Muscle of back (tissue), 11 donors: ENCODE measurements around the gene CYP17A1. TPM values are rescaled to one million over a fixed set of nuclear protein-coding genes. Genes with fewer than 3 reads are reported as not detected.
A peak's percentile ranks its signal among the peaks of the same experiment; 100 is the strongest.
"Not testable (repeated sequence)": the region's sequence is repeated elsewhere in the genome, so short reads cannot be mapped to it uniquely, and the experiment has no call there.

Experiments
- DNase-seq, 3 donors: peaks; one replicate each; pipeline versions ENCODE4 v3.0.0 to v3.0.0-alpha.2; 2013
- polyA plus RNA-seq, 10 donors: library from polyadenylated mRNA; unstranded; fragments of 120-200 nt; gene quantifications; one replicate each; pipeline ENCODE4 v1.2.1, GENCODE V29; 2013; ENCODE audit not compliant: insufficient read length in 10 of 10

Gene CYP17A1
- polyA plus RNA-seq, 10 donors: 0.15 to 3.6 (median 1.1) TPM

GRCh38 chr10:102838276-102838927, 1.2 kb upstream of the CYP17A1 start:
- DNase-seq: not testable (repeated sequence)

GRCh38 chr10:102835007-102835482, 2.2 kb downstream of the CYP17A1 start:
- DNase-seq: peak; percentile 63 to 85 (median 80)

- no peak for DNase-seq
Measured at GRCh38 chr10:102834143-102834542, 3.1 kb downstream of the CYP17A1 start.

- no peak for DNase-seq
Measured at GRCh38 chr10:102832987-102833386, 4.2 kb downstream of the CYP17A1 start.

GRCh38 chr10:102832248-102832647, 5.0 kb downstream of the CYP17A1 start:
- no peak for DNase-seq

GRCh38 chr10:102831322-102832071, 5.7 kb downstream of the CYP17A1 start:
- no peak for DNase-seq

- no peak for DNase-seq
Measured at GRCh38 chr10:102827597-102827975, 9.6 kb downstream of the CYP17A1 start.

- no peak for DNase-seq
Measured at GRCh38 chr10:102826148-102826796, 10.9 kb downstream of the CYP17A1 start.

GRCh38 chr10:102824664-102825063, 12.5 kb downstream of the CYP17A1 start:
- DNase-seq: no peak

GRCh38 chr10:102822222-102822621, 15.0 kb downstream of the CYP17A1 start:
- no peak for DNase-seq

- DNase-seq: not testable (repeated sequence)
Measured at GRCh38 chr10:102820008-102820407, 17.2 kb downstream of the CYP17A1 start.

- no peak for DNase-seq
Measured at GRCh38 chr10:102819054-102819453, 18.2 kb downstream of the CYP17A1 start.

- no peak for DNase-seq
Measured at GRCh38 chr10:102817175-102817574, 20.0 kb downstream of the CYP17A1 start.

GRCh38 chr10:102815790-102816549, 21.2 kb downstream of the CYP17A1 start:
- peak in 1 of 3 donors; percentile 63 for DNase-seq

GRCh38 chr10:102814873-102815661, 22.1 kb downstream of the CYP17A1 start:
- DNase-seq: peak in 1 of 3 donors; percentile 50

GRCh38 chr10:102814453-102814871, 22.8 kb downstream of the CYP17A1 start:
- peak in 1 of 3 donors; percentile 42 for DNase-seq

- DNase-seq: peak in 2 of 3 donors; percentile 55 to 57
Measured at GRCh38 chr10:102813734-102814452, 23.3 kb downstream of the CYP17A1 start.

GRCh38 chr10:102813017-102813541, 24.1 kb downstream of the CYP17A1 start:
- no peak for DNase-seq

- peak in 1 of 3 donors; percentile 45 for DNase-seq
Measured at GRCh38 chr10:102812231-102812876, 24.9 kb downstream of the CYP17A1 start.
